HepG2 (cell line): Measurements from ENCODE around the gene CORO7. TPM values are rescaled to one million over a fixed set of nuclear protein-coding genes. Genes with fewer than 3 reads are reported as not detected.

Experiments used
- ARNTL ChIP-seq: sonication (generic); formaldehyde crosslinking; IDR thresholded peaks from 2 replicates; pipeline ENCODE4 v1.4.0; 2020; ENCODE audit warnings: mild to moderate bottlenecking, missing genetic modification reagents
- CAMTA2 ChIP-seq: sonication (generic); formaldehyde crosslinking; IDR thresholded peaks from 2 replicates; pipeline ENCODE4 v1.4.0; 2020; ENCODE audit warnings: mild to moderate bottlenecking, missing genetic modification reagents, borderline replicate concordance
- CCDC6 ChIP-seq: sonication (generic); formaldehyde crosslinking; IDR thresholded peaks from 2 replicates; pipeline ENCODE4 v1.8.1; 2022; ENCODE audit warnings: mild to moderate bottlenecking, missing genetic modification reagents, moderate library complexity
- HES4 ChIP-seq: sonication (generic); formaldehyde crosslinking; IDR thresholded peaks from 2 replicates; pipeline ENCODE4 v1.9.0; 2021; ENCODE audit warnings: mild to moderate bottlenecking, missing genetic modification reagents, borderline replicate concordance
- NFYC ChIP-seq: IDR thresholded peaks from 2 replicates; pipeline ENCODE4 v1.6.1; 2016; ENCODE audit warnings: missing genetic modification reagents, missing compliant biosample characterization
- SALL1 ChIP-seq: sonication (generic); formaldehyde crosslinking; IDR thresholded peaks from 2 replicates; pipeline ENCODE4 v1.8.0; 2022; ENCODE audit warnings: mild to moderate bottlenecking, missing genetic modification reagents
- SIN3A ChIP-seq: IDR thresholded peaks from 2 replicates; pipeline ENCODE4 v1.6.1; 2011; ENCODE audit warnings: low read depth, mild to moderate bottlenecking, control low read depth, low read length, borderline replicate concordance
- SPEN ChIP-seq: sonication (generic); formaldehyde crosslinking; IDR thresholded peaks from 2 replicates; pipeline ENCODE4 v1.5.1; 2020; ENCODE audit warnings: low read depth, mild to moderate bottlenecking, missing genetic modification reagents
- SYNCRIP ChIP-seq: fragments of 200-400 bp; formaldehyde crosslinking; IDR thresholded peaks from 2 replicates; pipeline ENCODE4 v1.6.1; 2018; ENCODE audit warnings: mild to moderate bottlenecking, low read depth, low read length; ENCODE audit not compliant: insufficient read depth
- TGIF2 ChIP-seq: IDR thresholded peaks from 2 replicates; pipeline ENCODE4 v1.6.1; 2016; ENCODE audit warnings: control low read depth, missing compliant biosample characterization
- ZNF432 ChIP-seq: sonication (generic); formaldehyde crosslinking; IDR thresholded peaks from 2 replicates; pipeline ENCODE4 v1.5.0; 2020; ENCODE audit warnings: missing genetic modification reagents, mild to moderate bottlenecking, borderline replicate concordance
- ZNF460 ChIP-seq: sonication (generic); formaldehyde crosslinking; IDR thresholded peaks from 2 replicates; pipeline ENCODE4 v1.5.1; 2020; ENCODE audit warnings: missing genetic modification reagents, mild to moderate bottlenecking, borderline replicate concordance
- ZNF547 ChIP-seq: sonication (generic); formaldehyde crosslinking; IDR thresholded peaks from 2 replicates; pipeline ENCODE4 v1.5.1; 2020; ENCODE audit warnings: mild to moderate bottlenecking, missing genetic modification reagents
- ZNF720 ChIP-seq: sonication (generic); formaldehyde crosslinking; IDR thresholded peaks from 2 replicates; pipeline ENCODE4 v1.4.0; 2020; ENCODE audit warnings: missing genetic modification reagents
- ZNF788 ChIP-seq: sonication (generic); formaldehyde crosslinking; IDR thresholded peaks from 2 replicates; pipeline ENCODE4 v1.5.0; 2020; ENCODE audit warnings: mild to moderate bottlenecking, missing genetic modification reagents, borderline replicate concordance
- ZNF790 ChIP-seq: sonication (generic); formaldehyde crosslinking; IDR thresholded peaks from 2 replicates; pipeline ENCODE4 v1.8.0; 2022; ENCODE audit warnings: missing genetic modification reagents, mild to moderate bottlenecking, borderline replicate concordance
- polyA plus RNA-seq, 8 experiments: library from polyadenylated mRNA; depleted of rRNA in 3 of 8; stranded (reverse) in 7 of 8; unstranded in 1 of 8; fragments of >200 nt; fragmentation: Illumina TruSeq in 4 of 8; extraction: Trizol in 4 of 8; gene quantifications; 2 replicates each; pipeline versions ENCODE4 v1.2.1 to v1.2.3, GENCODE V29; 2011 to 2016; ENCODE audit warnings: low read depth in 4 of 8, missing spikeins in 1 of 8, mixed read lengths in 1 of 8; ENCODE audit not compliant: insufficient read depth in 1 of 8
- total RNA-seq, 5 experiments: library from RNA; depleted of rRNA; stranded (reverse); fragments of >200 nt; fragmentation: Illumina TruSeq; extraction: Trizol; gene quantifications; 2 replicates each; pipeline ENCODE4 v1.2.3, GENCODE V29; 2016; ENCODE audit warnings: low read depth in 1 of 5
- TF ChIP-seq, protein P1 (sequence below): sonication (generic); formaldehyde crosslinking; IDR thresholded peaks from 2 replicates; pipeline ENCODE4 v1.8.1; 2023; ENCODE audit warnings: mild to moderate bottlenecking, missing genetic modification reagents
- TF ChIP-seq, protein P2 (sequence below): sonication (generic); formaldehyde crosslinking; IDR thresholded peaks from 2 replicates; pipeline ENCODE4 v1.8.0; 2022; ENCODE audit warnings: missing genetic modification reagents, low read depth, mild to moderate bottlenecking, borderline replicate concordance
- TF ChIP-seq, protein P3 (sequence below): sonication (generic); formaldehyde crosslinking; IDR thresholded peaks from 2 replicates; pipeline ENCODE4 v1.5.0; 2020; ENCODE audit warnings: mild to moderate bottlenecking, missing genetic modification reagents
- TF ChIP-seq, protein P4 (sequence below): IDR thresholded peaks from 2 replicates; pipeline ENCODE4 v1.6.1; 2016

CORO7 gene
- total and polyA plus RNA-seq, 2 of the 13 experiments (the other 11 are each of a cell fraction or from before 2014, with no cell fraction given): 9.9 to 14.3 TPM

DNA sequence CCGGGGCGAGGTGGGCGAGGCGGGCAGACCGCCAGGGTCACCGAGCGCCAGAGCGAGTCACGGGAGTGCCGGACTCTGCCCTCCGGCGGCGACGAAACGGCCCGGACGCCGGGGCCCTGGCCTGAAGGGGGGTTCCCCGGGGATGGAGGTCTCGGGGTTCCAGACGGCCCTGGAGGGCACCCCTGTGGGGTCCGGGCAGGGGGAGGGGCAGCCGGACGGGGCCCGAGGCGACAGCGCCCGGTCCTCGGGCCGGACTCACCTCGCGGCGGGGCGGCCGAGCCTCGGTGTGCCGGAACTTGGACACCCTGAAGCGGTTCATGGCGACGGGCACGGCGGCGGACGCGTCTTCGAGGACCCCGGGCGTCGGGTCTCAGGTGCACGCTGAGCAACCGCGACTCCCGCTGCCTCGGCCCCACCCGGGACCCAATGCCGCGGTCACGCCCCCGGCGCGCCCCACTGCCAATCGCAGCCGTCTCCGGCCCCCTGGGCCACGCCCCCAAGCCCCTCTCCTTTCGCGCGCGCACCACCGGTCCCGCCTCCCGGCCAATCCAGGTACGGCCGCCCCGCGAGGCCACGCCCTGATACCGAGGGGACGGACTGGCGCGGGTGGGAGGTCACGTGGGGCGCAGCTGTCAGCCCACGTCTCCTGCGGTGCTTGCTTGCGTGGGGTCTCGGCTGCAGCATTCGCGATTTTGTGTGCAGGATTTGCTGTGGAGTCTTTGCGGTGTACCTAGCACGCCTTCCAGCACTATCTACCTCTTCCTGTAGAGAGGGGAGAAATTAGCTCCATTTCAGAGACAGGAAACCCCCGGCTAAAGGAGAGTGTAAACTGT lies at the start of gene CORO7 (continued):
- TF ChIP-seq HES4: 0 out of 2 replicates have a peak, but pooled peaks have one; percentile 50
- peak; percentile 73 for TF ChIP-seq SALL1 (CRISPR knock-in tag)
- no peak for TF ChIP-seq CAMTA2 (CRISPR knock-in tag)
- TF ChIP-seq SYNCRIP: no peak
- TF ChIP-seq, protein P1, sequence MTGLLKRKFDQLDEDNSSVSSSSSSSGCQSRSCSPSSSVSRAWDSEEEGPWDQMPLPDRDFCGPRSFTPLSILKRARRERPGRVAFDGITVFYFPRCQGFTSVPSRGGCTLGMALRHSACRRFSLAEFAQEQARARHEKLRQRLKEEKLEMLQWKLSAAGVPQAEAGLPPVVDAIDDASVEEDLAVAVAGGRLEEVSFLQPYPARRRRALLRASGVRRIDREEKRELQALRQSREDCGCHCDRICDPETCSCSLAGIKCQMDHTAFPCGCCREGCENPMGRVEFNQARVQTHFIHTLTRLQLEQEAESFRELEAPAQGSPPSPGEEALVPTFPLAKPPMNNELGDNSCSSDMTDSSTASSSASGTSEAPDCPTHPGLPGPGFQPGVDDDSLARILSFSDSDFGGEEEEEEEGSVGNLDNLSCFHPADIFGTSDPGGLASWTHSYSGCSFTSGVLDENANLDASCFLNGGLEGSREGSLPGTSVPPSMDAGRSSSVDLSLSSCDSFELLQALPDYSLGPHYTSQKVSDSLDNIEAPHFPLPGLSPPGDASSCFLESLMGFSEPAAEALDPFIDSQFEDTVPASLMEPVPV (CRISPR knock-in tag): peak; percentile 30; the same call in 1 of the 2 replicates
- peak; percentile 83 for TF ChIP-seq TGIF2 (CRISPR knock-in tag)
- TF ChIP-seq, protein P2, sequence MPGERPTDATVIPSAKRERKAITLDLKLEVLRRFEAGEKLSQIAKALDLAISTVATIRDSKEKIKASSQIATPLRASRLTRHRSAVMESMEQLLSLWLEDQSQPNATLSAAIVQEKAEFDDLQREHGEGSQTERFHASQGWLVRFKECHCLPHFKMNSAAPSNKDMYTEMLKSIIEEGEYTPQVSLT: no peak
- TF ChIP-seq ARNTL: peak; percentile 97
- no peak for TF ChIP-seq ZNF720 (CRISPR knock-in tag)
- peak; percentile 46; the same call in 1 of the 2 replicates for TF ChIP-seq CCDC6
- 0 out of 2 replicates have a peak, but pooled peaks have one; percentile 8 for TF ChIP-seq ZNF547 (CRISPR knock-in tag)
- TF ChIP-seq ZNF788 (CRISPR knock-in tag): 0 out of 2 replicates have a peak, but pooled peaks have one; percentile 26
- no peak for TF ChIP-seq ZNF460
- TF ChIP-seq, protein P3, sequence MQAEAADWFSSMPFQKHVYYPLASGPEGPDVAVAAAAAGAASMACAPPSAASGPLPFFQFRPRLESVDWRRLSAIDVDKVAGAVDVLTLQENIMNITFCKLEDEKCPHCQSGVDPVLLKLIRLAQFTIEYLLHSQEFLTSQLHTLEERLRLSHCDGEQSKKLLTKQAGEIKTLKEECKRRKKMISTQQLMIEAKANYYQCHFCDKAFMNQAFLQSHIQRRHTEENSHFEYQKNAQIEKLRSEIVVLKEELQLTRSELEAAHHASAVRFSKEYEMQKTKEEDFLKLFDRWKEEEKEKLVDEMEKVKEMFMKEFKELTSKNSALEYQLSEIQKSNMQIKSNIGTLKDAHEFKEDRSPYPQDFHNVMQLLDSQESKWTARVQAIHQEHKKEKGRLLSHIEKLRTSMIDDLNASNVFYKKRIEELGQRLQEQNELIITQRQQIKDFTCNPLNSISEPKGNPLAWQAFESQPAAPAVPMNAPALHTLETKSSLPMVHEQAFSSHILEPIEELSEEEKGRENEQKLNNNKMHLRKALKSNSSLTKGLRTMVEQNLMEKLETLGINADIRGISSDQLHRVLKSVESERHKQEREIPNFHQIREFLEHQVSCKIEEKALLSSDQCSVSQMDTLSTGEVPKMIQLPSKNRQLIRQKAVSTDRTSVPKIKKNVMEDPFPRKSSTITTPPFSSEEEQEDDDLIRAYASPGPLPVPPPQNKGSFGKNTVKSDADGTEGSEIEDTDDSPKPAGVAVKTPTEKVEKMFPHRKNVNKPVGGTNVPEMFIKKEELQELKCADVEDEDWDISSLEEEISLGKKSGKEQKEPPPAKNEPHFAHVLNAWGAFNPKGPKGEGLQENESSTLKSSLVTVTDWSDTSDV: 0 out of 2 replicates have a peak, but pooled peaks have one; percentile 26
- TF ChIP-seq, protein P4, sequence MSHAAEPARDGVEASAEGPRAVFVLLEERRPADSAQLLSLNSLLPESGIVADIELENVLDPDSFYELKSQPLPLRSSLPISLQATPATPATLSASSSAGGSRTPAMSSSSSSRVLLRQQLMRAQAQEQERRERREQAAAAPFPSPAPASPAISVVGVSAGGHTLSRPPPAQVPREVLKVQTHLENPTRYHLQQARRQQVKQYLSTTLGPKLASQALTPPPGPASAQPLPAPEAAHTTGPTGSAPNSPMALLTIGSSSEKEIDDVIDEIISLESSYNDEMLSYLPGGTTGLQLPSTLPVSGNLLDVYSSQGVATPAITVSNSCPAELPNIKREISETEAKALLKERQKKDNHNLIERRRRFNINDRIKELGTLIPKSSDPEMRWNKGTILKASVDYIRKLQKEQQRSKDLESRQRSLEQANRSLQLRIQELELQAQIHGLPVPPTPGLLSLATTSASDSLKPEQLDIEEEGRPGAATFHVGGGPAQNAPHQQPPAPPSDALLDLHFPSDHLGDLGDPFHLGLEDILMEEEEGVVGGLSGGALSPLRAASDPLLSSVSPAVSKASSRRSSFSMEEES (CRISPR knock-in tag): peak; percentile 49; the same call in 1 of the 2 replicates
- TF ChIP-seq NFYC (CRISPR knock-in tag): peak; percentile 83
- 0 out of 2 replicates have a peak, but pooled peaks have one; percentile 47 for TF ChIP-seq ZNF790
- TF ChIP-seq SIN3A: 0 out of 2 replicates have a peak, but pooled peaks have one; percentile 40
- TF ChIP-seq SPEN (CRISPR knock-in tag): peak; percentile 61; the same call in 1 of the 2 replicates
- TF ChIP-seq ZNF432 (CRISPR knock-in tag): no peak
